ENCODE results near the gene PIP5K1A.

PIP5K1A gene

GRCh38 chr1:151289080-151289935 lies 91.0 kb downstream of the PIP5K1A start:
- no peak for DNase-seq (ENCODE audit: low read depth)

GRCh38 chr1:151289991-151290708 lies 91.8 kb downstream of the PIP5K1A start:
- DNase-seq (ENCODE audit: low read depth), result no peak

- no peak for DNase-seq (ENCODE audit: low read depth)
These were observed 92.5 kb downstream of the PIP5K1A start for GRCh38 chr1:151290709-151291303.

- DNase-seq (ENCODE audit: low read depth), result no peak
These were observed 94.1 kb downstream of the PIP5K1A start for GRCh38 chr1:151292207-151293030.

GRCh38 chr1:151293093-151293492 lies 94.7 kb downstream of the PIP5K1A start:
- no peak for DNase-seq (ENCODE audit: low read depth)

- no peak for DNase-seq (ENCODE audit: low read depth)
These were observed 96.5 kb downstream of the PIP5K1A start for GRCh38 chr1:151294742-151295462.

Data from GM04503 (cell line).